Hepatocyte (in vitro differentiated cells): ENCODE results near the gene CXorf65. TPM values are rescaled to one million over a fixed set of nuclear protein-coding genes. Genes with fewer than 3 reads are reported as not detected.

Source experiments
- DNase-seq: peaks from one replicate; pipeline ENCODE4 v3.0.0-alpha.2; 2016; ENCODE audit warnings: low spot score
- H2AFZ ChIP-seq: fragments of 200-600 bp; sonication (generic); 2 replicates; pipeline ENCODE4 v1.6.0; 2016; ENCODE audit warnings: antibody characterized with exemption, mild to moderate bottlenecking
- H3K27ac ChIP-seq: fragments of 200-600 bp; sonication (generic); 2 replicates; pipeline ENCODE4 v1.5.1; 2016; ENCODE audit warnings: mild to moderate bottlenecking
- H3K27me3 ChIP-seq: fragments of 200-600 bp; sonication (generic); 2 replicates; pipeline ENCODE4 v1.6.1; 2016
- H3K36me3 ChIP-seq: fragments of 200-600 bp; sonication (generic); replicated peaks from 2 replicates; pipeline ENCODE4 v1.5.1; 2016; ENCODE audit warnings: low read depth; ENCODE audit not compliant: insufficient read depth
- H3K4me1 ChIP-seq: fragments of 200-600 bp; sonication (generic); 2 replicates; pipeline ENCODE4 v1.5.1; 2016; ENCODE audit warnings: mild to moderate bottlenecking, moderate library complexity; ENCODE audit not compliant: insufficient read depth
- H3K4me2 ChIP-seq: fragments of 200-600 bp; sonication (generic); 2 replicates; pipeline ENCODE4 v1.6.0; 2016
- H3K4me3 ChIP-seq: fragments of 200-600 bp; sonication (generic); 2 replicates; pipeline ENCODE4 v1.5.1; 2016; ENCODE audit warnings: mild to moderate bottlenecking
- H3K79me2 ChIP-seq: fragments of 200-600 bp; sonication (generic); 2 replicates; pipeline ENCODE4 v1.6.0; 2017; ENCODE audit warnings: mild to moderate bottlenecking
- H3K9me2 ChIP-seq: fragments of 200-600 bp; sonication (generic); replicated peaks from 2 replicates; pipeline ENCODE4 v1.6.0; 2017; ENCODE audit warnings: mild to moderate bottlenecking; ENCODE audit not compliant: insufficient read depth
- H3K9me3 ChIP-seq: fragments of 200-600 bp; sonication (generic); 2 replicates; pipeline ENCODE4 v1.5.1; 2016; ENCODE audit warnings: low read depth, mild to moderate bottlenecking
- H4K20me1 ChIP-seq: fragments of 200-600 bp; sonication (generic); 2 replicates; pipeline ENCODE4 v1.6.0; 2016; ENCODE audit warnings: mild to moderate bottlenecking; ENCODE audit not compliant: insufficient read depth, poor library complexity, severe bottlenecking
- EZH2 ChIP-seq: fragments of 200-600 bp; sonication (generic); IDR thresholded peaks from 2 replicates; pipeline ENCODE4 v1.6.1; 2016; ENCODE audit warnings: antibody characterized with exemption, mild to moderate bottlenecking, borderline replicate concordance
- EZH2phosphoT487 ChIP-seq: fragments of 200-600 bp; sonication (generic); IDR thresholded peaks from one replicate; pipeline ENCODE4 v1.6.1; 2018; ENCODE audit warnings: antibody characterized with exemption, mild to moderate bottlenecking, low read depth, moderate library complexity; ENCODE audit not compliant: unreplicated experiment, severe bottlenecking
- WGBS: methylation state at CpG from one replicate; pipeline ENCODE4 v1.1.6; 2016; ENCODE audit warnings: low lambda C conversion rate; ENCODE audit errors: missing lambda C conversion rate; 5-methylcytosine and 5-hydroxymethylcytosine counted together
- polyA plus RNA-seq: library from polyadenylated mRNA; unstranded; fragments of >200 nt; fragmentation: Nextera tagmentation; extraction: Ambion mirVana; gene quantifications from 2 replicates; pipeline ENCODE4 v1.2.1, GENCODE V29; 2016
- total RNA-seq: library from RNA; depleted of rRNA; stranded (reverse); fragments of >200 nt; gene quantifications from 2 replicates; pipeline ENCODE4 v1.2.3, GENCODE V29; 2014
- TF ChIP-seq, protein P1 (sequence below): fragments of 200-600 bp; sonication (generic); IDR thresholded peaks from 2 replicates; pipeline ENCODE4 v1.5.1; 2016; ENCODE audit warnings: antibody characterized with exemption, mild to moderate bottlenecking; ENCODE audit not compliant: poor library complexity

The CXorf65 gene
- not detected in 2 replicates for total RNA-seq
- not detected in 2 replicates for polyA plus RNA-seq

DNA sequence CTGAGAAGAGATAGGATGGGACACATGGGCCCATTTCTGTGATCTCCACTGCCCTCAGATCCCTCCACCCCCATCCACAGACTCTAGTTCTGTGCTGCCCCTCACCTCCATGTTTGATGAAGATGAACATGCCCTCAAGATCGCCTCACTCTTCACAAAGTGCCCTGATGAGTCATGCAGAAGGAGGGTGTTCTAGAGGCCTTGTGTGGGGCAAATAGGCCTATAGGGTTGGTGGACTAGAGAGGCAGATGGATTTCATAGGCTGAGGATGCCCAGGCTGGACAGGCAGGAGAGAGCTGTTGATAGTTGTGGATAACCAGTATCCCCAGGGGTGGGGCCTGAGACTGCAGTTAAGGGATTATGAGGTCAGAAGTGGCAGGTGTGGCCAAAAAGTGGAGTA, at the start of gene CXorf65:
Gene CXorf65 (minus strand): TSS at position 314 of the 400 bp plus-strand sequence. CDS start 184 bp downstream, at position 130.
- no peak for DNase-seq
- Histone ChIP-seq H2AFZ (no peak within 1 kb of the TSS), H3K4me2 (no peak within 1 kb of the TSS), H3K27me3 (no peaks in the 10 kb centered on the region), H3K4me3 (no peak within 1 kb of the TSS), H3K9me3 (no peaks in the 10 kb centered on the region), H3K9me2 (no peaks in the 10 kb centered on the region), H4K20me1 (no peaks in the 10 kb centered on the region), H3K36me3 (no peaks in the 10 kb centered on the region), H3K27ac (no peak within 1 kb of the TSS), H3K79me2 (no peaks in the 10 kb centered on the region), H3K4me1 (peaks cover 27% of the 10 kb centered on the region)
- no peak for TF ChIP-seq EZH2
- no peak for TF ChIP-seq EZH2phosphoT487
- TF ChIP-seq, protein P1, sequence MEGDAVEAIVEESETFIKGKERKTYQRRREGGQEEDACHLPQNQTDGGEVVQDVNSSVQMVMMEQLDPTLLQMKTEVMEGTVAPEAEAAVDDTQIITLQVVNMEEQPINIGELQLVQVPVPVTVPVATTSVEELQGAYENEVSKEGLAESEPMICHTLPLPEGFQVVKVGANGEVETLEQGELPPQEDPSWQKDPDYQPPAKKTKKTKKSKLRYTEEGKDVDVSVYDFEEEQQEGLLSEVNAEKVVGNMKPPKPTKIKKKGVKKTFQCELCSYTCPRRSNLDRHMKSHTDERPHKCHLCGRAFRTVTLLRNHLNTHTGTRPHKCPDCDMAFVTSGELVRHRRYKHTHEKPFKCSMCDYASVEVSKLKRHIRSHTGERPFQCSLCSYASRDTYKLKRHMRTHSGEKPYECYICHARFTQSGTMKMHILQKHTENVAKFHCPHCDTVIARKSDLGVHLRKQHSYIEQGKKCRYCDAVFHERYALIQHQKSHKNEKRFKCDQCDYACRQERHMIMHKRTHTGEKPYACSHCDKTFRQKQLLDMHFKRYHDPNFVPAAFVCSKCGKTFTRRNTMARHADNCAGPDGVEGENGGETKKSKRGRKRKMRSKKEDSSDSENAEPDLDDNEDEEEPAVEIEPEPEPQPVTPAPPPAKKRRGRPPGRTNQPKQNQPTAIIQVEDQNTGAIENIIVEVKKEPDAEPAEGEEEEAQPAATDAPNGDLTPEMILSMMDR = no peak
- WGBS = 69% methylated on average over 1 of the region's 1 CpG

DNA sequence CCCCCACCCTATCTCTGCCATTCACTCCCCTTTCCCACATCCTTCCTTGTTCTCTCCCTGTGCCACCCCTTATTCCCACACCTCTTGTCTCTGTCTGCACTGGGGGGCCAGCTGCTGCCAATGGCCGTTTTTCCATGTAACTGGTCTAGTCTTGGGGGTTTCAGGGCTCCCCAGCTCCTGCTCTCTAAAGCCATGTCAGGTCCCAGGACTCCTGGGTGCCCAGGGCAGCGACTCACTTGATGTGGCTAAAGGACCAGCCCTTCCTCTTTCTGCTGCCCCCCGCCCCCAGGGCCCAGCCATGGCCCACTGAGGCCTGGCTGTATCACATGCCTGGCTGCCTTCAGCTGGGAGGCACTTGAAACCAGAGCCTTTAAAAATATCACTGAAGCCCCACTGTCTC, 48.1 kb upstream of the CXorf65 start:
- 60% methylated on average over 3 of the region's 3 CpGs for WGBS
- TF ChIP-seq EZH2 (no peak), EZH2phosphoT487 (no peak)
- TF ChIP-seq, protein P1 = no peak
- DNase-seq = no peak

DNA sequence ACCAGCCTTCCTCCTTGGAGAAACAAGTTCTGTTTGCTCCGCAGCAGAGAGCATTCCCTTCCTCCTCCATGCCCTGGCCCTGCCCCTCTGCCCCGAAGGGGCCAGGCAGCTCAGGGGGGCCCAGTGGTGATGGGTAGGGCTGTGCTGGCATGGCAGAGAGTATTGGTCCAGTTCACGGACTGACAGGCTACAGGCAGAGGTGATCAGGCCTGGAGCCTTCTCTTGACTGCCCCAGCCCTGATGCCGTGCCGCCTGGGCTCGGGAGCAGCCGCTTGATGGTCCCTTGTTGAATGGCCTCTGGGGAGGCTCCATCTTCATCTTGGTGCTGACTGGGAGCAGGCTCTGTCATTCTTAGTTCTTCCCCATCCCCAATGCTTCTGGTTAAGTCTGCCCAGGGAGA, 47.7 kb upstream of the CXorf65 start:
- 74% methylated on average over 7 of the region's 7 CpGs for WGBS
- Histone ChIP-seq H3K4me3 (no peak overlapping the region), H3K9me2 (no peaks in the 10 kb centered on the region), H3K9me3 (no peaks in the 10 kb centered on the region), H3K27ac (no peak overlapping the region), H3K79me2 (no peaks in the 10 kb centered on the region), H4K20me1 (no peaks in the 10 kb centered on the region), H2AFZ (no peak overlapping the region), H3K36me3 (no peaks in the 10 kb centered on the region), H3K4me1 (no peaks in the 10 kb centered on the region), H3K27me3 (no peaks in the 10 kb centered on the region), H3K4me2 (no peak overlapping the region)
- no peak for DNase-seq
- TF ChIP-seq, protein P1 = no peak
- TF ChIP-seq EZH2phosphoT487 (no peak), EZH2 (no peak)

More for the DNA sequence above, 48.1 kb upstream of the CXorf65 start:
- Histone ChIP-seq H3K79me2 (no peaks in the 10 kb centered on the region), H4K20me1 (no peaks in the 10 kb centered on the region), H3K4me2 (no peak overlapping the region), H3K4me3 (no peak overlapping the region), H3K27ac (no peak overlapping the region), H3K36me3 (no peaks in the 10 kb centered on the region), H3K27me3 (no peaks in the 10 kb centered on the region), H3K9me2 (no peaks in the 10 kb centered on the region), H3K9me3 (no peaks in the 10 kb centered on the region), H3K4me1 (no peaks in the 10 kb centered on the region), H2AFZ (no peak overlapping the region)

DNA sequence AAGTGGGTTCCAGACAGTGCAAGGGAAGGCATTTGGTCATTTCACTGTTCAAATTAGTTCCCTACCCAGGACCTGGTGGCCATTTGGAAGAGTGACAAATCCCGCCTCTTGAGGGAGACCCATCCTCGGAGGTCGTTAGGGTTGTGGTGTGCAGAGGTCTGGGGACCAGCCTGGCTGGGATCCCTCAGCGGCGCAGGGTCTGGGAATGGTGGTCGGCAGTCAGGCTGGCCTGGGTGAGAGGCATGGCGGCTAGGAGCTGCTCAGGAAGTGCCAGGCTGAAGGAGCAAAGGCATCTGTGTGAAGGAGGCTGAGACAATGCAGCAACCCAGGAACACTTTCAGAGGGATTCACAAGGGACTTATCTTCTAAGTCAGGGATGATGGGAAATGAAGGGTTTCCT, 44.8 kb upstream of the CXorf65 start:
- no peaks in the 10 kb centered on the region for H3K9me3 ChIP-seq
- H3K4me3 ChIP-seq = no peak overlapping the region
- H4K20me1 ChIP-seq = no peaks in the 10 kb centered on the region
- H3K27me3 ChIP-seq = no peaks in the 10 kb centered on the region
- no peak overlapping the region for H2AFZ ChIP-seq
- TF ChIP-seq, protein P1 = no peak
- TF ChIP-seq EZH2phosphoT487 (no peak), EZH2 (no peak)
- no peak overlapping the region for H3K27ac ChIP-seq
- no peaks in the 10 kb centered on the region for H3K4me1 ChIP-seq
- H3K4me2 ChIP-seq = no peak overlapping the region
- no peaks in the 10 kb centered on the region for H3K36me3 ChIP-seq
- no peak for DNase-seq
- no peaks in the 10 kb centered on the region for H3K79me2 ChIP-seq
- 74% methylated on average over 7 of the region's 7 CpGs for WGBS
- no peaks in the 10 kb centered on the region for H3K9me2 ChIP-seq
